HG03280 (cell line): ENCODE measurements around the gene GPR12.
"Not testable (repeated sequence)": the region's sequence is repeated elsewhere in the genome, so short reads cannot be mapped to it uniquely, and the experiment has no call there.

ENCODE experiments used
- ATAC-seq: cut with Tn5 transposase; IDR thresholded peaks from one replicate; pipeline ENCODE4 v1.9.1; 2021; ENCODE audit warnings: mild to moderate bottlenecking, moderate library complexity; ENCODE audit not compliant: unreplicated experiment

The GPR12 gene

DNA sequence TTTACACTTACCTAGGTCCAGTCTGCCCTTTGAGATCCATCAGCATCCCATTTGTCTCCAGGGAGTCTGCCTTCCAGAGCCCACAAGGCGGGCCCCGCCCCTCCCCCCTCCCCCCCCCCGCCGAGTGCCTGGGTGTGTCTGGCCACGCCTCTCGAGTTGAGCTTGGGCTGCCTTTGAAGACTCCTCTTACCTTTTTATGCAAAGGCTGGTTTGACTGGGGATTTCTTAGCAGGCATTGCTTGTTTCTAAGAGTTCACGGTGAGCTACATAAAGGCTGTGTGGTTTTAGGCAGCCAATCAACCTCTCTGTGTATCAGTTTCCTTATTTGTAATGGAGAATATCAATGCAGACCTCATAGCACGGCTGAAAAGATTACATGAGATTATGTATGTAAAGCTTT lies 11.3 kb downstream of the GPR12 start:
- no peak for ATAC-seq

DNA sequence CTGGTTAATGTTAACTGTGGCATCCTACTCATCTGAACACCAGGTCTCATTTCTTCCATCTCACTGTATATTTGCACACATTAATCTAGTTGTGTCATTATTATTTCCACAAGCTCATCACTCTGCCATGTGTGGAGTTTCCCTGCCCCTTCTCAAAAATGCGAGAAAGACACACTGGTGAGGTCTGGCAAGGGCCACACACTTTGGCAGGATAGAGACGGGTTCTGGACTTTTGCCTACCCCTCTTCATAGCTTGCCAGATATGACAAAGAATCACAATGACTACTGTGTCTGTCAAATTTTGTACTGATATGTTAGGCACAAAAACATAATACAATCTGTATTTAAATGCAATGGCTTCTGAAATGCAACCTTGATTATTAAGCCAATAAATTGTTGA lies 12.9 kb downstream of the GPR12 start:
- ATAC-seq: no peak

DNA sequence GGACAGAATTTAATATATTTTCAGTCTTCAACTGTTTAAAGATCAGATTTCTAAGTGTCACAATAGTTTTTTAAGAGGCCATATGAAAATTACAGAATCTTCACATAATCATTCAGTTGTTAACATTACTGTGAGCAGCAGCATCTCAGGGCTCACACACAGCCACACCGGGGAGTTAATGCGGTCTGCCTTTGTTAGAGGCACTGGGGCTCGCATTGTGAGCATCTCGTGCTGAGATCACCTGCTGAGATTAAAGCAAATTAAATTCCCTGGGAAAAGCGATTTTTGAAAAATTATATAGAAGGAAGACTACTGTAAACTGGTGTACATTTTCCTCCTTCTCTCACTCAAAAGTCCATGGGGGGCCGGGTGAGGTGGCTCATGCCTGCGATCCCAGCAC lies 16.6 kb downstream of the GPR12 start:
- ATAC-seq: no peak

DNA sequence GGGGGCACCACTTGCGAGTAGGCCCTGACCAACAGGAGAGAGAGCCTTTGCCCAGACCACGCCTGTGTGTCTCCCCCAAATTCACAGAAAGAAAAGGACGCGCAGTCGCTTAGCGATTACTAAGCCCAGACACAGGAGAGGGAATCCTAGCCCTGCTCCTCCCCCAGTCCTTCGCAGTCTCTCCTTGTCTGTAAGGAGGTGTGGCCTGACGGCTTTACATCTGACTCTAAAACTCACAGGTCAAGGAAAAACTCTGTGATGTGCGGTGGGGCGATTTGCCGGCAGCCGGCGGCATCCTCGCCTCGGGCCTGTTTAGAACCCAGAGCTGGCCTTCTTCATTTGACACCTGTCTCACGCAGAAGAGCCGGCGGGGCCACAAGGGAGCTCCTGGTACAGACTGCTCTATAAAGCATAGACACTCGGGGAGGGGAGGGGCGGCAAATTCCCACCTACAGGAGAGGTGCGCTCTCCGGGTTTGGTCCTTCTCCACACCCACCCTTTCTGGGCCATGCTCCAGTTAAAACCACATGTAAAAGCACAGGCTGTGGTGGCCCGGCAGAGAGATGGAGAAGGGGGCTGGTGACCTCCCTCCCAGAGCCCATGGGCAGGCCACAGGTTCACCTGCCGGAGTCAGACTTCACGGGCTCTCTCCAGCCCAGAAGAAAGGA lies 17.8 kb downstream of the GPR12 start:
- no peak for ATAC-seq

DNA sequence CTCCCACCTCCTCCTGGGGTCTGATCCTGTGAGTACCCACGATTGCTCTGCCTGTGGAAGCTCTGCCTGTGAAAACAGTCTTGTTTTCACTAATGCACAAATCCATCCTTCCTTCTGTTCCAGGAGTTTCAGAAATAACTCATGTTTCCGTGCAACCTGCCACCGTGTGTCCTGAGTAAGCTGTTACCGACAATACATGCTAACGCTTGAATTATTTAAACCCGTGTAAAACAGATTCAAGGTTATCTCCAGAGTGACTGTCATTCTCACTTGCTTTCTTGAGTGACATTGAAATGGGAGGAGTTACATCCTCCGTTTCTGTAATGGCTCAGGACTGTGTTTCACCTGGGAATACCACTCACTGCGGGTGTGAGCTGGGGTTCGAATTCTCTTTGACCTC lies 24.9 kb downstream of the GPR12 start:
- ATAC-seq: no peak

DNA sequence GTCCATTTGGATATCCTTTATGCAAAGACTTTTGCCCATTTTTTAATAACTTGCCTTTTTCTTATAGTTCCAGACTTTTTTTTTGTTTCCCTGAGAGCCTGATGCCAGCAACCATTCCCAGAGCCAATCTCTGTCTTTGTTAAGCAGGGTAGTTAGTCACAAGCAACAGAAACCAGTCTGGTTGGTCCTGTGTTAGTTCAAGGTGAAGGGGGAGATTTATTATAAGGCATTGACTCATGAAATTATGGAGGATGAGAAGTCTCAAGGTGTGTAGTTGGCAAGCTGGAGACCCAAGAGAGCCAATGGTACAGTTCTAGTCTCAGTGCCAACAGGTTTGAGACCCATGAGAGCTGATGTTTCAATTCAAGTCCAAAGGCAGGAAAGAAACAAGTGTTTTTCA lies 33.0 kb downstream of the GPR12 start:
- no peak for ATAC-seq

DNA sequence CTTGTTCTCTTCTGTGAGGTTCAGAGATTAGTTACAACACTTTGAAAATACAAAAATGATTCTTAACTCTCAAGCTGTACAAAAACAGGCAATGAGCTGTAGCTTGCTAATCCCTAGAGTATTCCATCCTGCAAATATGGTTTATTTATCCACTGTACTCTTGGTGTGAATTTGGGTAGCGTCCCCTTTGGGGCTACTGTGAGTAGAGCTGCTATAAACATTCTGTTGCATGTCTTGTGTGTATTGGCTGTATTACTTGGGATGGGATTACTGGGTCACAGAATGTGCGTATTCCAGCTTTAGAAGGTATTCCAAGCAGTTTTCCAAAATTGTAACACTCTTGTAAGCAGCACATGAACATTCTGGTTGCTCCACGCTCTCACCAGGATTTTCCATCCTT lies 33.5 kb downstream of the GPR12 start:
- ATAC-seq: no peak

DNA sequence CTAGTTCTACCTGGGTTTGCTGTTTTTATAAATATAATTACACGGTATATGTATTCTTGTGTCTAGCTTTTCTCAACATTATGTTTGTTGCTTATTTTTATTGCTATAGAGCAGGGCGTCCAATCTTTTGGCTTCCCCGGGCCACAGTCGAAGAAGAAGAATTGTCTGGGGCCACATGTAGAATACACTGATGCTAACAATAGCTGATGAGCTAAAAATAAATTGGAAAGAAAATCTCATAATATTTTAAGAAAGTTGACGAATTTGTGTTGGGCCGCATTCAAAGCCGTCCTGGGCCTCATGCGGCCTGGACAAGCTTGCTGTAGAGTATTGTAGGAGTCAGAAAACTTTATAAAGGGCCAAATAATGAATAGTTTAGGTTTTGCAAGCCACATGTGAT lies 33.9 kb downstream of the GPR12 start:
- ATAC-seq: no peak

DNA sequence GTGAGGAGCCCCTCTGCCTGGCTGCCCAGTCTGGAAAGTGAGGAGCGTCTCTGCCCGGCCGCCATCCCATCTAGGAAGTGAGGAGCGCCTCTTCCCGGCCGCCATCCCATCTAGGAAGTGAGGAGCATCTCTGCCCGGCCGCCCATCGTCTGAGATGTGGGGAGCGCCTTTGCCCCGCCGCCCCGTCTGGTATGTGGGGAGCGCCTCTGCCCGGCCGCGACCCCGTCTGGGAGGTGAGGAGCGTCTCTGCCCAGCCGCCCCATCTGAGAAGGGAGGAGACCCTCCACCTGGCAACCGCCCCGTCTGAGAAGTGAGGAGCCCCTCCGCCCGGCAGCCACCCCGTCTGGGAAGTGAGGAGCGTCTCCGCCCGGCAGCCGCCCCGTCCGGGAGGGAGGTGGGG lies 37.0 kb downstream of the GPR12 start:
- ATAC-seq: not testable (repeated sequence)

DNA sequence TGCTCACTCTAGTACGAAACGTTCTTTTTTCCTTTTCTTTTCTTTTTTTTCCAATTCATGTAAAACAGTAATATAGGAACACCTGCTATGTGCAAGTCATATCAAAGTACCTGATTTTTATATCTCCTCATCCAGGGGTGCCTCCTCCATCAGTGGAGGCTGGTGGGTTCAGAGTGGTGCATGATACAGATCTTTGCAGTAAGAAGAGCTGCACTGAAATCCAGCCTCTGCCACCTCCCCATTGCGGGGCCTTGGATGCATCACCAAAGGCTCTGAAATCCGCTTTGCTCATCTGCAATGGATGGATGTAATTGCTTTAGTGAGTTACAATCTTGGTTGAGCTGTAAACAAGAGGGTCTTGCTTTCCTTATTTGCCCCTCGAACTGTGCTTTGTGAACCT lies 38.3 kb downstream of the GPR12 start:
- no peak for ATAC-seq

DNA sequence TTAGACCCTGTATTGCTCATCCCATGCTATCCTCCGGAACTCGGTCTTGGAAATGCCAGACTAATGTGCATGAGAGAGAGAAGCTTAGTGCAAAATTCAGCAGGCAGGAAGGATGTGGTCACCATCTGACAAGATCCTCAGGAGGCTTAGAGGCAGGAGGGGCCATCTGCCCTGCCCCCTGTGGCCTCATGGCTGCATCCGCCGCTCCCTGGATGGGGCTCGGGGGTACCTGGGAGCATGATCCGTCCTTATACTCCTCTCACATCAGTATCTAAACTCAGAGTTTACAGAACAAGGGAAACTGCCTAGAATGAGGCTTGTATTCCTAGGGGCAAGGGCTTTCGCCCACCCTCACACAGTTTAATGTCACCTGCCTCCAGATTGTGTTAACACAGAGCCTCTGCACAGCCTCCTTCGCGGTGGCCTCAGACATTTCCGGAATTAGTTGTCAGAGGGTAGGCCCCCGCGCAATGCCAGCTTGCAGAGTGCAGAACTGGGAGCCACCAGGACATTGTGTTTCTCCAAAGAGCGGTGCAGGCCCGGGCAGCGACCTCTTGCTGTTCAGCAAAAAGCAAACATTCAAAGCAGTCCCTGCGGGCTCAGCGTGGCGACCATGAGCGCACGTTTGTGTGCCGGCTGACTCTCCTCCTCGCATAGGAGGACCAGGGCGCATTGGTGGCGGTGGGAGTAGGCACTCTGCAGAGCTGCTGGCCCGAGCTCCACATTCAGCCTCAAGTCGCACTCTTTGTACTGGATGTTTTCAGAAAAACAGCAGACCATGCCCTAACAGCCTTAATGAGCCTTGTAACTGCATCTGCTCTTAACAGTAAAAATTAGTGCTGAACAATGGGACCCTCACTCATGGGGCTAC lies 39.1 kb downstream of the GPR12 start:
- no peak for ATAC-seq

DNA sequence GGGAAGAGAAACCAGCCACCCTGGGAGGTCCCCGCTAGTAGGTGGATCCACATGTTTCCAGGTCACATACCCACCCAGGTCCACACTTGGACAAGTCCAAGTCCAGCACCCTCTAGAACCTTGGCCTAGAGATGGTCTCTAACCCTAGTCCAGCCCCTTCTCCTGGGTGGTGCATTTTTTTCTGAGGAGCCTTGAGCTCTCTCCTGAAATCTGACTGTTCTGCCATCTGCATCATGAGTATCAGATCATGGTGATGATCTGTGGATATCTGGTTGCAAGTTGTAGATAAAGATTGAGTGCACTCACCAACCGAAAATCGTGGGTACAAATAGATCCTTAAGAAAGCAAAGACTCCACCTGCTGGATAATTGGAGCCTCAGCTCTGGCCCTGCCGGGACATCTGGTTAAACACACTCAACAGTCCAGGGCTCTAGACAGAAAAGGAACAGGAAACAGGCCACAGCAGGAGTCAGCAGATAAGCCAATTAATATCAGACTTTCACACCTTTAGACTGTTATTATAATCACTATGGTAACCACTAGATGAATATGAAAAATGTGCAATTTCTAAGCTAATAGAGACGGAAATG lies 41.1 kb downstream of the GPR12 start:
- ATAC-seq: no peak

DNA sequence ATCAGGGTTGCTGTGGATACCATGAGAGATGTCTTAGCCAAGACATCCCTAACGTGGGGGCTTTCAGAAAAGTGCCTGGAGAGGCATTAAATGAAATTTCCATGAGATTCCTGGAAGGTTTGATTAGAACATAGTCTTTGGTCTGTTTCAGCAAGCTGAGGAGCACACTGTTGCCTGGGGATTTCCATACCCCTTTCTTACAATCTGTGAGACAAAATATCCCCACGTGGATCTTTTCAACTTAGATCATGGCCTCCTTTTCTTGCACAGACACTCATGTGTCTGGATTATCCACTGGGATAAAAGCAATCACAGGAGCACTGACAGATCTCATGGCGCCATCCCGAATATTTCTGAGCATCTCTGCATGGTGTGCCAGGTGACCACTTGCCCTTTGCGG lies 41.7 kb downstream of the GPR12 start:
- no peak for ATAC-seq

DNA sequence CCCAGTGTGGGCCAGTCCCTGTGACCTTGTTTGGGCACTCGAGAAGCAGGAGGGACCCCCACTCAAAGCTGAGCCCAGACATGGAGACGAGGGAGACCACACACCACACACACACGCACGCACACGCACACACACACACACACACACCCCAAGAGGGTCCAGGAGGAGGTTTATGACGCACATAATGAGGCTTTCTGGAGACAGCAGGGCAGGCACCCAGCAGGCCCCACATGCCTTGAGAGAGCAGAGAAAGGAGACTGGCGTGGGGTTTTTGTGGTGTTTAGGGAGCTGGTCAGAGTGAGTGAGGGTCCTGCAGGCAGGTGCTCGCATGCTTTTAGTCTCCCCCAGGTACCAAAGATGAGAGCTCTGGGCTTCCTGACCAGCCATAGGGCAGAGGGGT lies 42.4 kb downstream of the GPR12 start:
- no peak for ATAC-seq

DNA sequence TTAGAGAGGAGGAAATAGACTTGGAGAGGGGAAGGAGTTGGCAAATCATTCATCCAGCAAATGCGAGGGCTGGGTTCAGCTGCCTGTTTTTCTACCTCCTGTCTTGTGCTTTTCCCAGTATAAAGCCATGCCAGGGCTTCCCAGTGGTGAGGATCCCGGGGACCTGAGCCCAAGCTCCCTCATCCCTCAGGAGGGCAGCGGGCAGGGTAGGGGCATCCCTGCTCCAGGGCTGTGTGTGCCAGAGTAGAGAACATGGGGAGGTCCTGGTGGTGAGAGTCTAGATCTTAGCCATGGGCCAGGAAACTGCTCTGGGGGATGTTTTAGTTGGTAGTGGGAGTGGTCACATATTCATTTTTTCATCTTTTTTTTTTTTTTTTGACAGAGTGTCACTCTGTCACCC lies 43.6 kb downstream of the GPR12 start:
- ATAC-seq: no peak

DNA sequence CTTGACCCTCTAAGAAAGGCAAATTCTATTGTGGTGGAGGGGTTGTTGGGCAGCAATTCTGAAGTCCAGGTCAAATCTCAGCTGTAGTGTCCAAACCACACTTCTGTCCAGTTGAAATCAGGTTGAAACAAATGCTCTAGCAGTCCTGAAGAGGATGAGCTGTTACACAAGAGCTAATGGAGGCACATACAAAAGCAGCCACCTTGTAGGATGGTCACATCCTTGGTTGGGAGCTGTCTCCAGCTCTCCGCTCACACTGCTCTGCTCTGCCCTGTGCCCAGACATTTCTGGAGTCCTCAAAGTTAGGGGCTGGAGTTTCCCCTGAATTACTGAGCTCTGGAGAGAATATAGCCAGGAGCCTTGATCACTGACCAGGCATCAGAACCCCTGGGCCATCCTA lies 47.2 kb downstream of the GPR12 start:
- ATAC-seq: no peak

DNA sequence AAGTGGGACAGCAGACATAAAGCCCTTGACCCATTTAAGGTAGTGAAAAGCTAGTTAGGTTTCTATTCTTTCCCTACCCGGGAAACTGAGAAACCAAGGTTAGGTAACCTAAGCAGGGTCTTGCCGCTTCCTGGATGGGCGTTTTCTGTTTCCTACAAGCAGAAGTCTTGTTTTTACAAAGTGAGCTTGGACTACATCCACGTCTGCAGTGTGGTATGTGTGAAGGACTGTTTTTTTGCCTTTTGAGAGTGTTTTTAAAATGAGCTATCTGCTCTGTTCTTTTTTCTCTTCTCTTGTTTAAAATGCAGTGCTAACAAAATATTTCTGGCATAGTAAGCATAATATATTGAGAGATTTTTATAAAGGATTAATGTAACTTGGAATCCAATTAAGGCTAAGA lies 49.4 kb downstream of the GPR12 start:
- no peak for ATAC-seq

DNA sequence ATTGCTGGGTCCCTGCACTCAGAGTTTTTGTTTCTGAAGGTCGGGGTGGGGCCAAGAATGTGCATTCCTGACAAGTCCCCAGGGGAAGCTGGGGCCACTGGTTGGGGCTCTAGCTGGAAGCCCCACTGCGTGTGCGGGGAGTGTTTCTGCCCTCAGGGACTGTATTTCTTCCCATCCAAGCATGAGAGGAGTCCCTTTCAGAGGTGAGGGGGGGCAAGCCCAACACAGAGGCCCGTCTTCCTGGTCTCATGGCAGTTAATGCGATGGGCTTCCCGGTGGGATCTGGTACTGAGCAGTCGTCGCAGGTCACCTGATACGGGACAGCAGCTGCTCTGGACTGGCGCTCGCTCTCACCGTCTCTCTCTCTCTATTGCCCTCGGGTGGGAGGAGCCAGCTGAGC lies 50.4 kb downstream of the GPR12 start:
- ATAC-seq: no peak

DNA sequence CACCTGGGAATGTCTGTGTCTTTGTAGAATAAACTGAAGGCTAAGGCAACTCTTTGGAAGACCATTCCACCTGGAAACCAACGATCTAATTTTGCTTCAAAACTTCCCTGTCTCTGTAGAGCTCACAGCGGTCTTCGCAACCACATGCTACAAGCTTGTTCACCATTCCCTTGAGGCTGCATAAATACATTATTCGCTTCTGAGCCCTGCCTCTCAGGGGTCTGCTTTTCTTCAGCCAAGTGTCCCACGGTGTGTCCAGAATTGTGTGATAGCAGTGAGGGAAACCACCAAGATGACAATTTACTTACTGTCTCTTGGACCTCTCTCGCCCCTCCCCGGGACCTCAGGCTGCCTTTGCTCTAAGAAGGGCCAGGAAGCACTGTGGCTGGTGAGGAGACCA lies 51.1 kb downstream of the GPR12 start:
- no peak for ATAC-seq

DNA sequence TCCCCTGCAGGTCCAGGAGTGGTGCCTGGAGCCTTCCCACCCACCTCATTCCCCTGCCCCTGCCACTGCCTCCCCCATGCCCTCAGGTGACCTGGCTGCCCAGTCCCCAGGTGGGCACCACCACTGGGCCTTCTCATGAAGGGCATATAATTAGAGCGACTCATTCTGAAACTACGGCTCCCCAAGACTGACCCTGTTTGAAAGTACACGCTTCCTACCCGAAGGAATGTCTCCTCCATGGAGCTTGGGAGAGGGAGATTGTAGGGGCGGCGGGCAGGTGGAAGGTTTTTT lies 52.6 kb downstream of the GPR12 start:
- ATAC-seq: no peak

DNA sequence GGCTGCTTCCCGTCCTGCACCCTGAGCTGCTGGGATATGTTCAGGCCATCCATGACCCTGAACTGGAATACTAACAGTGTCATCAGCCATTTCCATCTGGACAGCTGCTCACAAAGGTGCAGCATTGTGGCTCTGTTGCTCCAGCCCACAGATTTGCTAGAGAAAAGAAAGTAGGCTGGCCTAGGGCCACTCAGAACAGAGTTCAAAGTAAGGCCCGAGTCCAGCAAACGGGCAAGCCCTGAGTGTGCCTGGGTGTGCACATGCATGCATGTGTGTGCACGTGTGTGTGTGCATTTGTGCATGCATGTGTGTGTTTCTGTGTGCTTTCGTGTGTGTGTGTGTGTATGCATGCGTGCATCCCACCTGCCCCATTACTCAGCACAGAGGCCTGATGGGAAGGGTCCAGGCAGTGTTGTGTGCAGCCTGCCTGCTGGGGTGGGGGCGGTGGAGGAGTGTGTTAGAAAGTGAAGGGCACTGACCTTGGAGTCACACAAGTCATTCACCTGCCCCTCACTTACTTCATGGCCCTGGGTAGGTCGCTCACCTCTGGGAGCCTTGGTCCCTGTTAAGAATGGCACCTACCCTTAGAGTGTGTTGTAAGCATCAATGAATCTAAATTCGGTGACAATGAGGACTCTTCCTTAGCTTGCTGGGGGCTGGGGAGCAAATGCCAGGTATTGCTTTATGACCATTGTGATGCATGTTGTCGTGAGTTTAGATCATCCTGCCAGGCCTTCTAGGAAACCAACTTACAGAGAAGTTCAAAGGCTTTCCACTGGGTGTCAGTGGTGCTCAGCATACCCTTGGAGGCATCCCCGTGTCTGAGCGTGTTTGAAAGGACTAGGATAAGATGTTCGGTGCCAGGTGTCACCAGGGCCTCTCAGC lies 53.2 kb downstream of the GPR12 start:
- no peak for ATAC-seq
